KBM-7 (cell line): ENCODE results near the gene FRMD1.

Source experiments
- DNase-seq: peaks from one replicate; pipeline ENCODE4 v3.0.0-alpha.2; 2015
- in situ Hi-C: fragments of 300-500 bp; cut with MboI; formaldehyde crosslinking; loops from 2 replicates; pipeline ENCODE4 v1.14.3; 2020; ENCODE audit warnings: low sequenced_read_pairs, low pct_unique_long_range_greater_than_20kb, mixed read lengths

FRMD1 gene

DNA sequence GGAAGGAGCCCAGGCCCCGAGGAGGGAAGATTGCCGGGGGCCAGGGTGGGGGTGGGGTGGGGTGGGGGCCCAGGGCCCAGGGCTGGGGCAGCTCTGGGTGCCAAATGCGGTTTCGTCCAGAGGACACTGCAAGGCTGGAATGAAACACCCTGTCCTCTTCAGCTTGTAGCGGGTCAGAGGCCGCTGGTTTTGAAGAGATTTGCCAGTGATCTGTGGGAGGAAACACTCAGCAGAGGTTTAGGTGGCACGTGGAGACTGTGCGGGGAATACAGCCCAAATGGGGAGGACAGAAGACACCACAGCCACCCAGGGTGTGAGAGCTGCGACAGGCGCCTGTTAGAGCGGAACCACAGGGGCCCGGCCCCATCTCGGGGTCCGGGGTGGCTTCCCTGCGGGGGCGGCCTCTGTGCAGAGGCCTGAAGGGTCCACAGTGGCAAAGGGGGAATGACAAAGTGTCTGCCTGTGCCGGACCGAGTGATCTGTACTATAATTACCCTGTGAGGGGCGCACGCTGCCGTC is 29.2 kb downstream of the FRMD1 start:
- in situ Hi-C loops = no loop called here
- DNase-seq = no peak

DNA sequence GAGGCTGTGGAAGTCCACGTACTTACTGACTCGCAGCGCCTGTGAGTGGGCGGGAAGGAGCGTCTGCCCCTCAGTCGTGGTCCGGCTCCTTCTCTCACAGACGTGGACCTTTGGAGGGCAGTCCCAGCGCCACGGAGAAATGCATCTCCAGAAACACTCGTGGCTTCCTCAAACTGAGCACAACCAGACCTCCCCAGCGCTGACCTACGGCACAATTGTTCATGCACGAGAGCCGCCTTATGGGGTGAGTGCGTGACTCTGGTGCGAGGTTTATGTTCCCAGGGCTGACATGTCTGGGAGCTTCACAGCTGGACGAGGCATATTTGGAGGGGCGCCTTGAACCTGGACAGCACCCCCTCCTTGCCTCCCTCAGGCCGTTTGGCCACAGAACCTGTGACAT is 29.7 kb downstream of the FRMD1 start:
- in situ Hi-C loops = no loop called here
- no peak for DNase-seq

GRCh38 chr6:168048724-168049025 is 30.3 kb downstream of the FRMD1 start:
- in situ Hi-C loops = no loop called here
- no peak for DNase-seq

DNA sequence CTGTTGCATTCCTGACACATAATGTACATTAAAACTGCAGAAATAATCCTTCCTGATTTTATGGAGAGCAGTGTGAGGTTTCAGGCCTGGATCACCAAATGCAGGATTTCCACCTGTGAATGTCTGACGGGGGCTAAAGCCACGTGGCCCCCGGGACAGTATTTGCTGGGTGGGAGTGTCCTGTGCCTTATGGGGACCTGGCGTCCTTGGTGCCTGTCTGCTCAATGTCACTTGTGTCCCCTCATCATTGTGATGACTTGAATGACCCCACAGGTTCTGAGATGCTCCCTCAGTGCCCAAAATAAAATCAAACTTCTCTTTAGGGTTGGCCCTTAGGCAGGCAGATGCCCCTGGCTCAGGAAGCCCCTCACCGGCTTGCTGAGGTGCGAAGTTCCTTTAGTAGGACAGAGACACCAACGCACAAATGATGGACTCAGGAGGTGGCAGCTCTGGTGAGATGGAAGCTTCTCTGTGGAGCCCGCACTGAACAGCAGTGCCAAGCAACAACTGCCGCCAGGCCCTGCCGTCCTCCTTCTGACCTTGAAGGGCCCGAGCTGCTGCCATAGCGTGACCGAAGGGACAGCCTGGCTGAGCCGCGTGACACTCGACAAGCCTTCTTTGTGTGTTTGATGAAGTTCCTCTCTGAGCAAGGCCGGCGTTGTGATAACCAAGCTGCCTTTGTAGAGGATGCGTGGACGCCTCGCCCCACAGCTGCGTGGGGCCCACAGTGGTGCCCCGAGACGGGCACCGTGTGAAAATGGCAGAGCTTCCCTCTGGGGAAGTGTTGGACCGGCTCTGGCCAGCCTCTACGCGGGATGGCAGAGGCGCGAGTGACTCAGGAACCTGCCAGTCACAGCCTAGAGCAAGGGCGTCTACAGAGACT is 30.9 kb downstream of the FRMD1 start:
- in situ Hi-C loops = no loop called here
- no peak for DNase-seq

GRCh38 chr6:168046696-168047095 is 32.3 kb downstream of the FRMD1 start:
- no peak for DNase-seq
- in situ Hi-C loops = no loop called here

GRCh38 chr6:168045706-168046620 is 33.0 kb downstream of the FRMD1 start:
- in situ Hi-C loops = no loop called here

DNA sequence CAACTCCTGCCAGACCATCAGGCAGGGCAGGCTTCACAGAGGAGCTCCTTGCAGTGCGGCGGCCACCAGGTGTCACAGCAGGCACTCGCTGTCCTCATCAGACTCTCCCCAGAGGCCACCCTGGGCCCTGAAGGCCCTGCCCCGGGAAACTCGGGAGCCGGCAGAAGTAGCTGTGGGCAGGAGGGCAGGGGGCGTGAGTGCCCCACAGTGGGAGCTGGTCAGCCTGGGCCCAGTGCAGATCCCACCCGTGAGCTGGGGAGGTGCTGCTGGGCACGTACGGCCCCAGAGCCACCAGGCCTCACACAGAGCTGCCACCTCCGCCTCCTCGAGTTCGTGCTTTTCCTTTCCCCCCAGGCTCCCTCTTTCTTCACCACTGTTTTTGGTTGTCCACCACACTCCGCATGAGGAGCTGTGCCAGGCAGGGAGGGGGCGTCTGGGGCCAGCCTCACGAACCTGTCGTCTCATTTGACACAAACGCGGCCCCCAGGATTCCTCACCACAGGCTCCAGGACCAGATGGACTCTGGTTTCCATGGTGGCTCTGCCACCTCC is 33.8 kb downstream of the FRMD1 start:
- in situ Hi-C loops = no loop called here
- DNase-seq = no peak

More at GRCh38 chr6:168045706-168046620, 33.0 kb downstream of the FRMD1 start:
- DNase-seq = no peak

DNA sequence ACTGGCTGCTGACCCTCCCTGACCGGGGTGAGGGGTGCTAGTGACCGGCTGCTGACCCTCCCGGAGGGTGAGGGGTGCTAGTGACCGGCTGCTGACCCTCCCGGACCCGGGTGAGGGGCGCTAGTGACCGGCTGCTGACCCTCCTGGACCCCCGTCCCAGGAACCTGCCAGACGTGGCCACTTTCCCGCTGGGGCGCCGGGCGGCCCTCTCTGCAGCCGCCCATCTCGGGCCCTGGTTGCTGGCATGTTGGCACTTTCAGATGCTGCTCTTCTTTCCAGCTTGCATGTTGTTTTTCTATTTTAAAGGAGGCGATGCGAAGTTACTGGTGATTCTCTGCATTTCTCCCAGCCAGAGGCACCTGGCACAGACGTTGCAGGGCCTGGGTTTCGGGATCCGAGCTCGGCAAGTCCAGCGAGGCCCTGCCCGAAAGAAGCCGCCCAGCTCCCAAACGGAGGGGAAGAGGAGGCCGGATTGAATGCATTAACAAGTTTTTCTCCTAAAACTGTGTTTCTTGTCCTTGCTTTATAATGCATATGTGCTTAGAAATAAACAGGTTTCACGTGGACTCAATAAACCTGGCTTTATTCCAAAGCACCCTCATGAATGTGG is 34.4 kb downstream of the FRMD1 start:
- in situ Hi-C loops = no loop called here
- DNase-seq = no peak

- in situ Hi-C loops = no loop called here
- no peak for DNase-seq
Observed at GRCh38 chr6:168043848-168044415, 35.1 kb downstream of the FRMD1 start.

DNA sequence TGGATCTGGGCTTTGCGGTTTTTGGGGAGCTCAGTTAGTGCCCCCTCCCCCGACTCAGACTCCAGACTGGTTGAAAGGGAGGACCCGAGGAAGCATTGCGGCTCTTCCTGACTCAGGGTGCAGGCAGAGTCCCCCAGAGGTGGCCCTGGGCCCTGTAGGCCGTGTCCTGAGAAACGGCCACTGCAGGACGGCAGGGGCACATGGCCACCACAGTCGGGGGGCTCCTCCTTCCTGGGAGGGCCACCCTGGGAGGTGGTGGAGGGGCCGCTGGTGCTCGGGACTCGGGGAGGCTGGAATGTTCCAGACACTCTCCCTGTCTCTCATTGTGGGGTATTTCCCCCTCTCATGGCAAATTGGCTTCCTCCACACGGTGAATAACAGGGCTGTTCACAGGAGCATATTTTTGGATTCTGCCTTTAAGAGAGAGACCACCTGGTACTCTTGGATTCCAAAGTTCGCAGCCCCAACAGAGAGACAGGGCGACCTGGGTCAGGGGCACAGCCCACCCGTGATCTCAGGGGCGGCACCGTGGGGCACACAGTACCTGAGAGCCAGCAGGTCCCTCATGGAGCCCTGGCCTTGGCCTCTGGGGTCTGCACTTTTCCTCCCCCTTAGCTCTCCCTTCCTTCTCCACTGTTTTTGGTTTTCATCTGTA is 35.7 kb downstream of the FRMD1 start:
- DNase-seq = no peak
- in situ Hi-C loops = no loop called here

DNA sequence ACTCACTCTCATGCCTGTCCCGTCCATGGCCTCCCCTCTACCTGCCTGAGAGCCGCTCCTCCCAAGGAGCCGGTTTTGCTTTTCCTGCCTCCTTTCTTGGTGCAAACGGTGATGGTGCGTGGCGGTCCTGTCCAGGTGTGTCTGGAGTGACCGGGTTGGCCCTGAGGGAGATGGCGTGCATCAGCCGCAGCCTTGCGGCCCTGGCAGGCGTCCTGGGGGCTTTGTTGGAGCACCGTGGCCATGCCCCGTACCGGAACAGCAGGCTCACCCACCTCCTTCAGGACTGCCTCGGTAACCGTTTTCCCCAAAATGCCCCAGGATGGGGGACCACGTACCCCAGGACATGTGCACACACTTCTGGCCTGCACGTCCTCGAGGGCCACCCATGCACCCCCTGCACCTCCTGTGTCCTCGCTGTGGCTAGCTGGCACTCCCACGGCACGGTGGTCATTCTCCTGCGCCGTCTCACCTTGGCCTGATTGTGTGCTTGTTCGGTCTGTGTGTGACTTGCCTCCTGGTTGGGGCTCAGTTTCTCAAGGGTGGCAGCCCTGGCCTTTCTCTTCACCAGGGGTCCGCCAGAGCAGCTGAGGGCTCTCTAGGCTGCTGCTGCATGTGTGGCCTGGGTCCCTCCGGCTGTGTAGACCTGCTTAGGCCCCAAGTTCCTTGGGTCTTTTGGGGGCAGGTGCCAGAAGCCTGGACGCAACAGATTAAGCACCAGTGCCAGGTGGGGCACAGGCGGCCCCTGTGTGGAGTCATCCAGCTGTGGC is 36.4 kb downstream of the FRMD1 start:
- no peak for DNase-seq
- in situ Hi-C loops = no loop called here

DNA sequence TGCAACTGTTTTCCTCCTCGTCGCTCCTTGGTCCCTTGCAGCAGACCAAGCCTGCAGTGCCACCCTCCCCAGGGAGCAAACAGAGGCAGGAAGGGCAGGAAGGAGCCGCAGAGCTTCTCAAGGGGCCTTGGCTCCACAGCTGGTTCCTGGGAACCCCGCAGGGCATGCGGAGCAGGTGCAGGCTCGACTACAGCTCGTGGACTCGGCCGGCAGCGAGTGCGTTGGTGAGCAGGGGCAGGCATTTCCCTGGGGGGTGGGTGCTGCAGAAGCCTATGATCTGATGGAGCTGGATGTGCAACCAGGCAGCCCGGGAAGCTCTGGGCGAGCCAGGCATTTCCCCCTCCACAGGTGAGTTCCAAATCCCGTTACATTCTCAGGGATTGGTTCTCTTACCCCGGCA is 37.1 kb downstream of the FRMD1 start:
- no peak for DNase-seq
- in situ Hi-C loops = no loop called here

- DNase-seq = no peak
- in situ Hi-C loops = no loop called here
Observed at GRCh38 chr6:168040856-168041496, 38.0 kb downstream of the FRMD1 start.

- in situ Hi-C loops = no loop called here
- no peak for DNase-seq
Observed at GRCh38 chr6:168039849-168040248, 39.2 kb downstream of the FRMD1 start.

- DNase-seq = no peak
- in situ Hi-C loops = no loop called here
Observed at GRCh38 chr6:168039301-168039700, 39.7 kb downstream of the FRMD1 start.

GRCh38 chr6:168038576-168039140 is 40.4 kb downstream of the FRMD1 start:
- in situ Hi-C loops = no loop called here
- no peak for DNase-seq

DNA sequence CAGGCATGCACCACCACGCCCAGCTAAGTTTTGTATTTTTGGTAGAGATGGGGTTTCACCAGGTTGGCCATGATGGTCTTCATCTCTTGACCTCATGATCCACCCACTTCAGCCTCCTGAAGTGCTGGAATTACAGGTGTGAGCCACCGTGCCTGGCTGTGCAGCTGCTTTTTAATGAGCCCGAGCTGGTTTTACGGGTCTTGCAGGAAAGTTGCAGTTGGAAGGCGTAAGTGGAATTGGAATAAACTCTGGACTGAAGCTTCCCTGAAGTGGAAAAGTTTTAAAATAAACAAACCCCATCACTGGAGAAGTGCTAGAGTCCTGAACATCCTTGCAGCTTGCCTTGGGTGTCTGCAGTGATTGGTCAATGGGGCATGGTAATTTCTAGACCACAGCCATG is 41.2 kb downstream of the FRMD1 start:
- no peak for DNase-seq
- in situ Hi-C loops = no loop called here
